HCT116 (cell line): ENCODE data around the gene PPEF1.
"Not testable (repeated sequence)": the region's sequence is repeated elsewhere in the genome, so short reads cannot be mapped to it uniquely, and the experiment has no call there.

Source experiments
- EZH2 ChIP-seq: fragments of 200-600 bp; sonication (generic); IDR thresholded peaks from 2 replicates; pipeline ENCODE4 v1.6.1; 2017; ENCODE audit warnings: antibody characterized with exemption, mixed run types
- JUND ChIP-seq: IDR thresholded peaks from 2 replicates; pipeline ENCODE4 v1.6.1; 2012
- POLR2A ChIP-seq: IDR thresholded peaks from 2 replicates; pipeline ENCODE4 v1.7.0; 2011; ENCODE audit warnings: borderline replicate concordance; ENCODE audit not compliant: insufficient read depth, insufficient read length; ENCODE audit errors: extremely low read depth

DNA sequence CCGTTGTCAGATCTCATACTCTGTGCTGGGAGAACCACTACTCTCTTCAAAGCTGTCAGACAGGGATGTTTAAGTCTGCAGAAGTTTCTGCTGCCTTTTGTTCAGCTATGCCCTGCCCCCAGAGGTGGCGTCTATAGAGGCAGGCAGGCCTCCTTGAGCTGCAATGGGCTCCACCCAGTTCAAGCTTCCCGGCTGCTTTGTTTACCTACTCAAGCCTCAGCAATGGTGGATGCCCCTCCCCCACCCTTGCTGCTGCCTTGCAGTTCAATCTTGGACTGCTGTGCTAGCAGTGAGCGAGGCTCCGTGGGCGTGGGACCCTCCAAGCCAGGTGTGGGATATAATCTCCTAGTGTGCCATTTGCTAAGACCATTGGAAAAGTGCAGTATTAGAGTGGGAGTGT, 32.2 kb downstream of the PPEF1 start:
- not testable (repeated sequence) for TF ChIP-seq POLR2A, JUND, EZH2
